CD4-positive, alpha-beta T cell treated with Interferon gamma for 1 hour (primary cell): ENCODE data around the gene DNASE2.
A peak's percentile ranks its signal among the peaks of the same experiment; 100 is the strongest.
"Not testable (repeated sequence)": the region's sequence is repeated elsewhere in the genome, so short reads cannot be mapped to it uniquely, and the experiment has no call there.

Source experiments
- DNase-seq: peaks from one replicate; pipeline ENCODE4 v3.0.0-alpha.2; 2020

DNASE2 gene

DNA sequence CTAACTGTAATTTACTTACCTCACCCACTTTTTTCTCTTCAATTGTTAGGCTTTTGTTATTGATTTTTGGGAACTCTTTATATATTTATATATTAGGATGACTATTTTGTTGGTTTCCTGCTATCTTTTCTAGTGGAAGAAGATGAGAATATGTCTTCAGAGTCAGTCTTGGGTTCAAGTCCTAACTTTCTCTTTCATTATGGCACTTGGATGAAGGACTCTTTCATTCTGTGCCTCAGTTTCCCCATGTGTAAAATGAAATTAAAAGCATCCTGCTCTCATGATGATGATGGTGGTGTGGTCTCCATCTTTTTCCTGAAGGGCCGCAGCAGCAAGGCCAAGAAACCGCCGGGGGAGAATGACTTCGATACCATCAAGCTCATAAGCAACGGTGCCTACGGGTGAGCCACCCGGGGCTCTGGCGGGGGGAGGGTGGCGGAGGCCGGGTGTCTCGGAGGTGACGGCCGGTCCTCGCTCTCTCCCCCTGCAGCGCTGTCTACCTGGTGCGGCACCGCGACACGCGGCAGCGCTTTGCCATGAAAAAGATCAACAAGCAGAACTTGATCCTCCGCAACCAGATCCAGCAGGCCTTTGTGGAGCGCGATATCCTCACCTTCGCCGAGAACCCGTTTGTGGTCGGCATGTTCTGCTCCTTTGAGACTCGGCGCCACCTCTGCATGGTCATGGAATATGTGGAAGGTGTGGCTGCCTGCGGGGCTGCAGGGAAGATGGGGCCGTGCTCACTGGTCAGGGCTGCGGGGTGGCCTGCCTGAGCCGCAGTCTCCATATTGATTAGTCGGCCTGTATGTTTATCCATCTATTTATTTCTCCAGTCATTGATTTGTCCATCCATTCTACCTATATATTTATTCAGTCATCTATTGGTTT is 23.0 kb downstream of the DNASE2 start:
- no peak for DNase-seq

DNA sequence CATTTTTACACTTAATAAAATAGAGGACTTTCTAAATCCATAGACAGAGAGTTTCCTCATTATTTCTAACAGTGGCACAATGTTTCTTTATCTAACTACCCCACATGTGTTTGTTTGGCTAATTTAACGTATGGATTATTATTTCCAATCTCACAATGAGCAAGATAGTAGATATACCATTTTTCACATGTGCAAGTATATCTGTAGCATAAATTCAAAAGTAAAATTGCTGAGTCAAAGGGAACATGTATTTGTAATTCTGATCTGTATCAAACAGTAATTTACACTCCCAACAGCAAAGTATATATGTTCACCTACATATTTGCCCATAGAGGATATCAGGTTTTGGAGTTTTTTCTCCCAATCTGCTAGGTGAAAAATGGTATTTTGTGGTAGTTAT is 24.6 kb downstream of the DNASE2 start:
- DNase-seq = no peak

DNA sequence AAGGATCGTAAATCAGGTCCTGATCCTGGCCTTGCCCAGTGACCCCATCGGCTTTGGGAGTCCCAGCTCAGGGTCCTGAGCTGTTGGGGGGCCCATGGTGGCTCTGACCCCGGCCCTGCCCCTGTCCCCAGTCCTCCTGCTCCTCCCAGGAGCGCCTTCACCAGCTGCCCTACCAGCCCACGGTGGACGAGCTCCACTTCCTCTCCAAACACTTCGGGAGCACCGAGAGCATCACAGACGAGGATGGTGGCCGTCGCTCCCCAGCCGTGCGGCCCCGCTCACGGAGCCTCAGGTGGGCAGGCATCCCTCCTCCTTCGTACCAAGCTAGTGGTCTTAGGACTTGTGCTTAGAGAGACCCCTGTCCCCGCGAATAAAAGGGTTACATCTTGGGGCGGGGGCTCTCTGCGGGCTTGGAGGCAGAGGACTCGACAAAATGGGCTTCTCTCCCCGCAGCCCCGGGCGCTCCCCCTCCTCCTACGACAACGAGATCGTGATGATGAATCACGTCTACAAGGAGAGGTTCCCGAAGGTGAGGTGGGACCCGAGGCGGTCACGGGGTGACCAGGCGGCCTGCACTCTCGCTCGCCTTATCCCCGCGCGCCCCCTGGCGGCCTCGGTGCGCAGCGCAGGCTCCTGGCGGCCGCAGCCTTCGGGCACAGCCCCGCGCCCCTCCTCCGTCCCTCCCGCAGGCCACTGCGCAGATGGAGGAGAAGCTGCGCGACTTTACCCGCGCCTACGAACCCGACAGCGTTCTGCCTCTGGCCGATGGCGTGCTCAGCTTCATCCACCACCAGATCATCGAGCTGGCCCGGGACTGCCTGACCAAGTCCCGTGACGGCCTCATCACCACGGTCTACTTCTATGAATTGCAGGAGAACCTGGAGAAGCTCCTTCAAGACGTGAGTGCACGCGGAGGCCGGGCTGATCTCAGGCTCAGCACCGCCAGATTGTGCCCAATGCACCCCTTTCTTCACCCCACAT is 33.8 kb downstream of the DNASE2 start:
- DNase-seq = peak; percentile 78

DNA sequence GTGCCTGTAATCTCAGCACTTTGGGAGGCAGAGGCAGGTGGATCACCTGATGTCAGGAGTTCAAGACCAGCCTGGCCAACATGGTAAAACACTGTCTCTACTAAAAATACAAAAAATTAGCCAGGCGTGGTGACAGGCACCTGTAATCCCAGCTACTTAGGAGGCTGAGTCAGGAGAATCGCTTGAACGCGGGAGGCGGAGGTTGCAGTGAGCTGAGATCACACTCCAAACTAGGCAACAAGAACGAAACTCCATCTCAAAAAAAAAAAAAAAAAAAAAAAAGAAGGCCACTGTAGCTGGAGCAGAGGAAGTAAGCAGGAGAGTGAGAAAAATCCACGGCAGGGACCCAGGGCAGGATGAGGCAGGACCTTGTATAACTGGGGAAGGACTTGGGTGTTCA is 34.6 kb downstream of the DNASE2 start:
- DNase-seq = not testable (repeated sequence)

DNA sequence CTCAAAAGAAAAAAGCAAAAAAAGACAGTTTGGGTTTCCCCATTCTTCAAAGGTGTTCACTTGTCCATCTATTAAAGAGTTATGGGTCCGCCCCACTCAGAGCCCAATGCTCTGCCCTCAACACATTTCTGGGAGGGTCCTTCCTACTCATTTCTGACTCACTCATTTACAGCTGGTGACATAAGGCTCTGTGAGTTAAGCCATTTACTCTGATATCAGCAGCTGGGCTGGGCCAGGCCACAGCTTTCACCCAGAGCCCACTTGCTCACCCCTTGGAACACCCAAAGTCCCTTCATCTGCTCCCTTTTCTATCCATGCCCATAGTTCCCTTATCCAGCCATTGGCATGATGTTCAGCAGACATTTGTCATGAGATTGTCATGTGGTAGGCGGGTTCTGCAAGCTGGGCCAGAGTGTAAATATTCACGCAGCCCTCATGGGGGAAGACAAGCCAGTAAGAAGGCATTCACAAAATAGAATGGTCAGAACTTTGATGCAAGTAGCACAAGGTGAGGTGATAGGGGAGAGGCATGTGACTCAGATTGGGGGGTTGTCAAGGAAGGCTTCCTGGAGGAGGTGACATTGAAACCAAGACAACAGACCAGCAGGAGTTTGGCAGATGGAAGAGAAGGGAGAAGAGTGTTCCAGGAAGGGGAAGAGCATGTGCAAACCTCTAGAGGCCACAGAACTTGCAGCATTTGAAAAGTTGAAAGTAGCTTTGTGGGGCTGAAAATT is 37.1 kb downstream of the DNASE2 start:
- no peak for DNase-seq

DNA sequence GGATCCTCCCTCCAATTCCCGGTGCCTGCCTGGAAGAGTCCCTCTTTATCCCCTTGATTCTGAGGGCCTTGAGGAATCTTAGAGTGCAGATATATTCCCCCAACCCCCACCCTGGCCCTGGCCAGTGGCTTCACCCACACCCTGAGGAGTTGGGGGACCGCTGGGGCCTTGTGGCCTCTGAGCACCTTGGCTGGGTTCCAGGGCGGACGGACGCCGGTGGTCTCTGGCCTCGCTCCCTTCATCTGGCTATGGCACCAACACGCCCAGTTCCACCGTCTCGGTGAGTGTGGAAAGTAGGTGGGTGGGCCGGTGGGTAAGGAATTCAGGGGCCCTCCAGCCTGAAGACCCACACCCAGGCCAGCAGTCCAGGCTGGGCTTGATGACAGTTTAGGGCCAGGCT is 37.9 kb downstream of the DNASE2 start:
- no peak for DNase-seq

DNA sequence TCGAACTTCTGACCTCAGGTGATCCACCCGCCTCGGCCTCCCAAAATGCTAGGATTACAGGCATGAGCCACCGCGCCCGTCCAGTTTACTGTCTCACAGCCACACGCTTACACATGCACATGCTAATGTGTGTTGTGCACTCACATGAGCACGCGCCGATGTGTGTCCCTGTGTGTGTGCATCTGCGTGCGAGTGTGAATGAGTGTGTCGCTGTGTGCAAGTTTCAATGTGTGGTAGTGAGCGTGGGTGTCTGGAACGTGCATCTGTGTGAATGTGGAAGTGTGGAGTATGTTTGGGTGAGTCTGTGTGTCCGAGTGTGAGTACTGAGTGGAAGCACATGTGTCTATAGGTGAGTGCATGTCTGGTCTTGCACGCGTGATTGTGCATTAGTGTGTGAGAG is 38.7 kb downstream of the DNASE2 start:
- DNase-seq = no peak

DNA sequence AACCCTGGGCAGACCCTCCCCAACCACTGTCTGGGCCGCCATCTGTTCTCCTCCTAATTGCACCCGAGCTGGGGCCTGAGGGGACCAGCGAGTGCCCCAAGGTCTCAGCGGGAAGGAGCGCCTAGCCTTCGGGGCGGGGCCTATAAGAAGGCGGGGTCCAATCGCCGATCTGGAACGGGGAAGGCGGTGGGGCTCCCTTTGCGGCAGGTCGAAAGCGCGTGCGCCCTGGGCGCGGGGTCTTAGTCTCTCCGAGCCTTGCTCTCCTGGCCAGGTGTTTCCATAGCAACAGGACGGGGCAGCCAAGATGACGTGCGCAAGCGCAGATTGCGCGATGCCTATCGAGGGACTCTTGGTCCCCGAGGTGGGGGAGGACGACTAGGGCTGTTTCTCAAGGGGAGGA is 40.2 kb downstream of the DNASE2 start:
- no peak for DNase-seq

DNA sequence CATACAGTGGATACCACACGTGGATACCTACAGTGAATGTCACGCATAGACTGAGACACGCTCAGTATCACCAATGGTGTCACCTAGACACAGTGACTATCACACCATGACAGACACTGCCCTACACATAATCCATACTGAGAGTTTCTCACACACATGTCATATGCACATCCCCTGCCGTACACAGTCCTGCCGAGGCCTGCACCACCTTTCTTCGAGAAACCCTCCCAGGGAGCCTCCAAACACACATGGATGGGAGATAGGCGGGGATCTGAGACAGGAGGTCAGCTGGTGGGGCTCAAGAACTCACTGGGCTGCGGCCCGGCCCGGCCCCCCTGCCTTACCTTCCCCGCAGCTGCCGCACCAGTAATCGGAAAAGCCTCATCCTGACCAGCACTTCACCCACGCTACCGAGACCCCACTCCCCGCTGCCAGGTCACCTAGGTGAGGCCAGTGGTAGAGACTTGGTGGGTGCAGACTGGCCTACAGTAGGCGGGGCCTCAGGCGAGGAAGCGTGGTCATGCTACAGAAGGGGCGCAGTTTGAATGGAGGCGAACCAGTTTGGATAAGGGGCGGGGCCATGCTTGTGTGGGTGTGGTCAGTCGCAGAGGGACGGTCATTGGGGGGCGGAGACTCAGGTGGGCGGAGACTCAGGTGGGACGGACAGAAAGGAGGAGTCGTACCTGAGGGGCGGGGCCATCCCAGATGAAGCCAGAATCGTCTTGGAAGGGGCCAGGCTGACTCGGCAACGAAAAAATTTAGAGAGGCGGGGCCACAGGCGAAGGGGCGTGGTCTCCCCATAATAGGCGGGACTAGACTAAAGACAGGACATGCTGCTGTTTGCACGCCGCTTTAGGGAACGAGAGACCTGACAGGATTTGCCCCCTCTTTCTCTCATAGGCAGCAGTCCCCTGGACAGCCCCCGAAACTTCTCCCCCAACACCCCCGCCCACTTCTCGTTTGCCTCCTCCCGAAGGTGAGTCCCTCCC is 40.9 kb downstream of the DNASE2 start:
- peak; percentile 39 for DNase-seq

DNA sequence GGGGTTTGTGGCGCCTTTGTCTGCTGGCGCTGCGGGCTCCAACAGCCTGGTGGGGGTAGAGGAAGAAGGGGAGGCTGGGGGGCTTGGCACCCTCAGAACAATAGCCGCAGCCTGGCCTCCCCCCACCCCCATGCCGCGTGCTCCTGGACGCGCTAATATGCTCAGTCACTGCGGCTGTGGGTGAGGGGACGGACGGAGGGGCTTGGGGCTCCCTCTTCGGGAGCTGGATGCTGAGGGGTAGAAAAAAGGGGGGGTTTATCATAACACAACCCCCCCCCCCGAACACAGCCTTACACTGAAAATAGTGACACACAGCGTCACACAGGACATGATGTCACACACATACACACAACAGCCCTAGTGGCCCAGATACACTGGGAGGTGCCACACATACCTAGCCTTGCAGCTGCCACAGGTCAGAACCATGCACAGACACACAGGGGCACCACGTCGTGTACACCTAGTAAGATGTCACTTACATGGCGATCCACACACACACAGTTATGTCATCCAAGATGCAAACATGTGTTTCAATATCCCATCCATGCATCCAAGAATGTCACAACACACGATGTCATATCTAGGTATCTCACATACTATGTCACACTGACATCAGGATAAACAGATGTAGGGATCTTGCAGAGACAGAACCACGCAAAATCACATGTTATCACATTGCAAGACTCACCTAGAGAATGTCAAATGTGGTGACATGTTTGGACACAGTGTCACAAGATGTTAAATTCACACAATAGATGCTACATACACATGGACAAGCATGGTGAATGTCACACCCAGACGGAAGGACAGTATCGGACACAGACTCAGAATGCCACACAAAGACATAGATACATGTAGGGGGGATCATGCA is 42.1 kb downstream of the DNASE2 start:
- peak; percentile 18 for DNase-seq

DNA sequence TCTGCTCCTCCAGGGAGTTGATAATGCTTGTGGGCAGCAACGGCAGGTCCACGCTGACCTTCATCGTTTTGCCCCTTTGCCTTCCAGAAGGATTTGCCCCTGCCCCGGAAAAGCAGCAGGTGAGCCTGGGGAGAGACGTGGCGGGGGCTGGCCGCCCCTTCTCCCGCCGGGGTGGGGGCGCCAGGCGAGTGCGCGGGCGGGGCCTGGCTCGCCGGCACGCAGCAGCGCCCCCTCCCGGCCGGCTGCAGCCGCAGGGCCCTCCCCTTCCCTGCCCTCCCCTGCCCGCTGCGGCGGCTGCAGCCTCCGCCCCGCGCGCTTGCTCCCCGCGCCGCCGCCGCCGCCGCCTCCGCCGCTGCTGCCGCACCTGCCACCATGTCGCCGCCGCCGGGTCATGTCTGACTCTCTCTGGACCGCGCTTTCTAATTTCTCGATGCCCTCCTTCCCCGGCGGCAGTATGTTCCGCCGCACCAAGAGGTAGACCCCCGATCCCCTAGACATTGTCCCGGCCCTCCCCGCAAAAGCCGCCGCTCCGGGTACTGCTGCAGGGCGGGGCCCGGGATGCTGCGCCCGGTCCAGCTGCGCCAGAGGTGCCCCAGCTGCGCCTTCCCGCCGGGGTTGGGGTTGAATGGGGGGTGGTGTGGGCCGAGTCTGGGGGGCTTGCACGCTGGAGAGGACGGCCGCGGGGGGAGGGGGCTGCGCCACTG is 42.9 kb downstream of the DNASE2 start, which contains the start of gene MAST1:
Gene MAST1, plus strand, starts transcription at position 334 of the 704 bp plus-strand sequence. Its CDS starts 58 bp downstream, at position 392.
- peak; percentile 38 for DNase-seq

DNA sequence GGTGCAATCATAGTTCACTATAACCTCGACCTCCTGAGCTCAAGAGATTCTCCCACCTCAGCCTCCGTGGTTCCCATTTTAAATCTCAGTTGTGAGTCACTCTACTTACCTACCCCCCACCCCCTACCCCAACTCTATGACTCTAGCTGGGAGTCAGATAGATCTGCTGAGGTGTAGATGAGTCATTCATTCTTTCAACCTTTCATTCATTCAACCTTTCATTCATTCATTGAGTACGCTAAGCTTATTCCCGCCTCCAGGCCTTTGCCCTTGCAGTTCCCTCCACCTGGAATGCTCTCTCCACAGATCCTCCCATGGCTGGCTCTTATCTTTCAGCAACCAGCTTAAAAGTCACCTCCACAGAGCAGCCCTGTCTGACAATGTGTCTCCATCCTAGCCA is 44.0 kb downstream of the DNASE2 start:
- no peak for DNase-seq

DNA sequence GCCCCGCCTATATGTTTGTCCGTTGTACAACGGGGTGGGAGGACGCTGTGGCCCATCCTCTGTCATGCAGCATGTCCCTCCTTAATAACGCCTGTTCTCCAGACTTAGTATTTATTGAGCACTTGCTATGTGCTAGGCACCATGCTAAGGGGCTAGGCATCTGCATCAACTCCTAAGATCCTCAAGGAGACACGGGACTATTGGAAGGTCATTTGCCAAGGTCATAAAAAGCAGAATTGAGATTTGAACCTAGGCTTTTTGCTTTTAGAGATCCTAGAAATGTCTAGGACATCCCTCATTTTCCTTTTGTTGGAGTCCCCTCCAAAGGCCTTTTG is 44.8 kb downstream of the DNASE2 start:
- DNase-seq = no peak

DNA sequence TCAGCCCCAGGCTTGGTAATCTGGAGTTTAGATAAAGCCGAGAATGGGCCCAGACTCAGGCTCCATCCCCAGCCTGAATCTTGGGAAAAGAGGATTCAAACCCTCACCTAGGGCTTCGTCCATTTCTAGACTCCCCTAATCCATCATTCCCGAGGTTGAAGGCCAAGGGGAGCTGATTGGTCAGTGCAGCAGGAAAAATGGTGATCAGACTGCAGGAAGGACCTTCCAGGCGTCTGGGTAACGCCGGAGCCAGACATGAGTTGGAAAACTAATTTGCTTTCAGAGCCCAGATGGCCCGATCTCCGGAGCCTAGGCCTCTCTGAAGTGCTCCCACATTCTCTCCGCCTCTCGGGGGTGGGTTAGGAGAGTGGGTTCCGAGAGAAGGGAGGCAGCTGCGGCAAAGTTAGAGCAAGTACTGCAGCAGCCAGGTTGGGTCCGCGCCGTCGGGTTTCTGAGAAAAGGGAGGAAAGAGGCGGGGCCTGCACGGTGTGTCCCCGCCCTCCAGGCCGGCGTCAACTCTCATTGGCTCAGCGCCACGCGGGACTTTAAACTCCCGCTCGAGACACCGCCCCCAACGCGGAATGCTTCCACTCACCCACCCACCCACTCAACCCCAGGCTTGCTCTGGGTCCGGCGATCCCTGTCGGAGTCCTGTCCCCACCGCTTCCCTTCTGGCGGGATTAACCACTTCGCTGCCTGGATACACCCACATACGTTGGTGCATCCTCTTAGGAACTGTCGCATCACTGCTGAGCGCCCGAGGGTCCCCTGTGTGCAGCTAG is 46.1 kb downstream of the DNASE2 start:
- DNase-seq = no peak

DNA sequence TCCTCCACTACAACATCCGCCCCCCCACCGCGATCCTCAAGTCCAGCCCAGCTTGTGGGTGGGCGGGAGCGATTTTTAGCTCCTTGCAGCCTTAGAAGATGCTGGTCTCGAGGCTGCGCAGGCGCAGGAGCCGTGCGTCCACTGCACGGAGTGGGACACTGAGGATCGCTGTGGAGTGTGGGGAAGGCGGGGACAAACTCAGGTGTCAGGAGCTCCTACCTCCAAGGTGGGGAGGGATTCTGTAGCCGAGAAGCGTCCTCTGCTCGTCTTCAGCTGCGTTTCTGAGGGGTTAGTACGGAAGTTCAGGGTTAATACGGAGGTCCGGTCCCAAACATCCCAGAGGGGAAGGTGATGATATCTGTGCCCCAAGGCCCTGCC is 46.7 kb downstream of the DNASE2 start, which contains the start of gene RTBDN:
Gene RTBDN, minus strand, starts transcription at position 14 of the 378 bp plus-strand sequence. CDS start 4,600 bp downstream, outside the sequence.
- DNase-seq = no peak

DNA sequence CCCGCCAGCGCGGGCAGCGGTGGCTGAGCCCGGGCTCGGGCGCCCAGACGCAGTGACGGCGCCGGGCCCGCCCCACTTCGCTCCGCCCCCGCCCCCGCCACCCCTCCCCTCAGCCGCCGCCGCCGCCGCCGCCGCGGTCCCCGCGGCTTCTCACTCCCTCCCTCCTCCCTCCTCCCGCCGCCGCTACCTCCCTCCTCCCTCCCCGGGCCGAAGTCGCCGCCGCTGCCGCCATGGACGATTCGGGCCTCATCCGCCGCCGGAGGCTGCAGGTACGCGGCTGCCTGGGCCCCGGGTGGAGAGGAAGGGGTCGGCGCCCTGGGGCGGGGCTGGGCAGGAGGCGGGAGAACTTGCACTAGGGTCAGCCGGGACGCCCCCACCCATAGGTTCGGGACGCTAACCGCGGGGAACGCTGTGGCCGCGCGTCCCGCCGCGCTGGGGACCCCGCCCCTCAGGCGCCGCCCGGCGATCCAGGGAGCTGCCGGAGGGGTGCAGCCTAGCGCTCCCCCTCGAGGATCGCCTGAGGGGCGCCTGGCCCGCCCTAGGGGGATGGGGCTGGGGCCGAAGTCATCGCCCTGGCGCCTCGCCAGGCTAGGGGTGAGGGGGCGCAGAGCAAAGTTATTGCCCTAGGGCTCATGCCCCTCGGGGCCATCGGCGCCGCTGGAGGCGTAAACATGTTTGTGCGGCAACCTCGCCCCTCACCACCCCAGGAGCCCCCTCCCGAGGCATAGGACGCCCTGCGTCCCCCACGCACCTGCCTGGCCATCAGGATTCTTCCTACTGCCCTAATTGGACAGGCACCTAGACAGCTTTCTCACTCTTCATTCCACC is 47.3 kb downstream of the DNASE2 start:
- peak; percentile 51 for DNase-seq

DNA sequence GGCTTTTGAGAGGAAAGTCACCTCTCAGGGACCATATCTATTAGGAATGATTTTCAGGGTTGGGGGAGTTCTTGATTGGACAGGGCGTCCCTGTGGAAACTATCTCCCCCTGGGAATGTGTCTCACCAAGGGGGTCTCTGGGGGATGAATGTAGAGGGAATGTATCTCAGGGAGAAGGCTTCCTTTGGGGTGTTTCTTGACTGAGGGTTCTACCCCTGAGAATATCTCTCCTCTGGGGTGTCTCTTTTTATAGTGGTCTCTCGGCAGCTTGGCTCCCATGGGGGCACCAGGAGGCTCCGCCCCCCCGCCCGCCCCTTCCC is 47.9 kb downstream of the DNASE2 start:
- DNase-seq = no peak

DNA sequence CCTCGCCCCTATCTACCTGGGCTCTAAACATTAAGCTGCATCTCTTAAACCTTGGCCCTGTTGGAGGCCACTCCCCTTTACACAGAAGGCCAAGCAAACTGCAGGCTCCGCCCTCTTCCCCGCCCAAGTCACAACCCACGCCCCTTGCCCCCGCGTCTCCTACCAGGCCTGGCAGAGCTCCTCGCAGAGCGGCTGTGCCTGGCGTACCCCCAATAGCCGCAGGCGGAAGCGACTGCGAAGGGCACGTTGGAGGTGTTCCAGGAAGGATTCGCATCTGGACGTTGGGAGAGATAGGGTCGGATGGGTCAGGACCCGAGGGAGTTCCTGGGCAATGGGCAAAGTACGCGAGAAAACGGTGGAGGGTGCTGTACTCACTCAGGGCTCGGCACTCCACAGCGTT is 52.8 kb downstream of the DNASE2 start:
- no peak for DNase-seq
